ENCODE results near the gene TSHR.
"Not testable (repeated sequence)": the region's sequence is repeated elsewhere in the genome, so short reads cannot be mapped to it uniquely, and the experiment has no call there.

TSHR gene

DNA sequence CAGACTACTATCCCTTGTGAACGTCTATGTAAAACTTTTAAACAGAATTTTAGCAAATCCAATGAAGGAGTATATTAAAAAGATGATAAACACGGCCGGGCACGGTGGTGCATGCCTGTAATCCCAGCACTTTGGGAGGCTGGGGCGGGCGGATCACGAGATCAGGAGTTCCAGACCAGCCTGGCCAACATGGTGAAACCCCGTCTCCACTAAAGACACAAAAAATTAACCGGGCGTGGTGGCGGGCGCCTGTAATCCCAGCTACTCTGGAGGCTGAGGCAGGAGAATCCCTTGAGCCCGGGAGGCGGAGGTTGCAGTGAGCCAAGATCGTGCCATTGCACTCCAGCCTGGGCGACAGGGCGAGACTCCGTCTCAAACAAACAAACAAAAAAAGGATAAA is 2.2 kb upstream of the TSHR start:
- DNase-seq = not testable (repeated sequence)

DNA sequence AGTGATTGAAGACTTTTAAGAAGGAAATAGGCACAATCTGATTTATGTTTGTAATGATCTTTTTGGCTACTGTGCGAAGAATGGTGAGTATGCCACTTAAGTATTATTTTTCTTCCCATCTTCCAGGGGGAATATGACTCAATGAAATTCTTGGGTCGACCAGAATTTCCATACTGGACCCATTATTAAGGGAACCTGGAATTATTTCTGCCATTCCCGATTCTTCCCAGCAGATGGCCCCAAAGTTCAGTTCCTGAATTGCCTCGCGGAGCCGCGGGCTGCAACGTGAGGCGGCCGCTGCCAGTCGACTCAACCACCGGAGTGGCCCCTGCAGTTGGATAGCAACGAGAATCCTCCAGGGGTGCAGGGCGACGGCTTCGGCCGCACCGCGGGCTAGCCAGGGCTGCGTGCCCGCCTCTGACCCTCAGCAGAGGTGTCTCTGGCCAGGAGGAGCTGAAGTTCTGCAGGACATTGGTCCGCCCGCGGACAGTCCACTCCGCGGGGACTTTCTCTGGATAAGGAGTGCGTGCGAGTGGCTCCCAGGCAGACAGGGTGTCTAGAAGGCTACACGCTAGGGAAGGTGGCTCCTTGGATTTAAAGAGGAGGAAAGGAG is 628 bp upstream of the TSHR start:
- DNase-seq = peak; percentile 86

DNA sequence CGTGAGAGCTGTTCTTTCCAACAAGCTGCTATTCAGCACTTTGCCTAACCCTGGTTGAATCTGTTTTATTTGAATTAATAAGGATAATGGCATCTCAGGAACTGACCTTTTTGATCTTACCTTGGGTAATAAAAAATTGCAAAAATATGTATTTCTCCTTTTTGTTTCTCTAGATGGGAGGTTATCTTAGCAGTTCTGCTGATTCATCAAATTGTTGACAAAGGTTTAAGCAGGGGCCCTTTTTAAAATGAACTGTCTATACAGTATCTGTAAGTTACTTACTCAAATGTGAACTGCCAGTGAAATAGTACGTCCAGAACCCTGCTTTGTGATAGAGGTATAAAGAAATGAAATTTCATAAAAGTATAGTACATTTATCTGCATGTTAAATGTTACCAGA is 681 bp downstream of the TSHR start:
- DNase-seq = no peak

DNA sequence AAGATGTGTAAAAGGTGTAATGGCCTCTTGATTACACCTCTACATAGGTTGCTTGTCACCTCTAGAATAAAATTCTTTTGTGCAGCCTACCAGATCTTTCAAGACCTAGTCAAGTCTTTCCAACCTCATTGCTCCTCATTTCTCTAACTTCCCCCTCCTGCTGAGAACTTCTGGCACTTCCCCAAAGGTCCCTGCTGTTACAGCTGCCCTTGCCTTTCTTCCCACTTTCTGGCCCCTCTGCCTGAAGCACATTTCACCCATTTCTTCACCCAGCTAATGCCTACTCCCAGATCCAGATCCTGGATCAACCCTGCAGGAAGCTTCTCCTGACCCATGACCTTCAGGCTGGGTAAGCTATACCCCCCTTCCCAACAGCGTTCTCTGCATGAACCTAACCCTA is 1.5 kb downstream of the TSHR start:
- DNase-seq = no peak

DNA sequence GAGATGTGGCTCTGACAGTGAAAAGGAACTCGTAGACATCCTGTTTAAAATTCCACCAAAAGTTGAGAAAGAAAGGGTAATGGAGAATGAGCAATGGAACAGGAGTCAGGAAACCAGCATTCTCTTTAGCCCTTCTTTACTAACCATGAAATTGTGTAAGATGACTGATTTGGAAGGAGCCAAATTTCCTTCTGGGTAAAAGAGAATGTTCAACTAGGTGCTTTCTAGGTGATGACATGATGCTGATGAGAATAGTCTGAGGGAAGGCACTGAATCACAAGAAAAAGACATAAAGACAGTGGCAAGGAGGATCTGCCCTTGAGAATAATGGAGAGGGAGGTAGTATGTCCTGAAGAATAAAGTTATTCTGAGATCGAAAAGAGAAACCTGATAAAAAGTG is 2.2 kb downstream of the TSHR start:
- DNase-seq = no peak

DNA sequence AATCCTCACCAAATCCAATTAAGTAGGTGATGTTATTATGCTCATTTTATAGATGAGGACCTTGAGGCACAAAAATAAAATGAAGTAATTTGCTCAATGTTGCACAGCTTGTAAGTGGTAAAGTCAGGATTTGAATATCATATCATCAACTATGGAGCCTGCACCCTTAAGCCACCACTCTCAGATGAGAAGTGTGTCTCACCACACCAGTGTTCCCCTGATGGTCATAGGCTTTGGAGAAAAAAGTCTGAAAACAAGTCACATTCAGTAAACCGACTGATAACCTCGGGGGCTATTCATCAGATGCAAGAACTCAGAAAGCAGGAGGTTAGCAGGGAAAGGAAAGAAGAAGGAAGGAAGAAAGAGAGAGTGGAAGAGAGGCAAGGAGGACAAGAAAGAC is 2.8 kb downstream of the TSHR start:
- no peak for DNase-seq

DNA sequence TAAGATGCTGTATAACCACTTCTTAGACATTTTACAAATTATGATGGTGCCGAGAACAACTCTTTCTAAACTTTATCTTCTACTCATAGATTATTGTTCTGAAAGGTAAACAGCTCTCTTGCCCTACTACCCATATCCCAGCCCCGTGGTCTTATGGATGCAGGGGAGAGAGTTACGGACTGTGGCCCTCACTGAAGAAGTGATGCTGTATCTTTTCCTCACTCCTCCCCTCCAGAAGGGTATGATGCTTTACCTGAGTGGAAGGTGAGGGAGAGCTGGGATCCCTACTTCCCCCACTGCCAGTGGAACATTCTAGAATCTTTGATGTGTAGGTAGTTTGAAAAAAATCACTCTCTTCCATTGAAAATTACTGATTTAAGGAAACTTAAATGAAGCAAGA is 3.5 kb downstream of the TSHR start:
- no peak for DNase-seq

DNA sequence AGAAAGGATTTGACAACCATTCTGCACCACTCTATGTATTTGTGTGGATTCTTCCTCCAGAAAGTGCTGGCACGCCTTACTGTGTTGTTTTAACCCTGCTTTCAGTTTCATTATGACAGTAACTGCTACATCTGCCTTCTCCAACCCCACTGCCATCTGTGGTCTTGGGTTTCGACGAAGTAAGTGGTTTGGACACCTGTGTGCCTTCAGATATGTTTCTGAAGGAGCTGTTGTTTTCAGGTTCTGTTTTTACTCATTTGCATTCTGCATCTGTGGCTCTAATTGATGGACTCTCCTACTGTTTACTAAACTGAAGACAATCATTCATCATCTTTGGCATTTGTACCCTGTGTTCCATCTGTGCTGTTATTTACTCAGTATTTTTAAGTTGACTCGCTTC is 4.1 kb downstream of the TSHR start:
- no peak for DNase-seq

DNA sequence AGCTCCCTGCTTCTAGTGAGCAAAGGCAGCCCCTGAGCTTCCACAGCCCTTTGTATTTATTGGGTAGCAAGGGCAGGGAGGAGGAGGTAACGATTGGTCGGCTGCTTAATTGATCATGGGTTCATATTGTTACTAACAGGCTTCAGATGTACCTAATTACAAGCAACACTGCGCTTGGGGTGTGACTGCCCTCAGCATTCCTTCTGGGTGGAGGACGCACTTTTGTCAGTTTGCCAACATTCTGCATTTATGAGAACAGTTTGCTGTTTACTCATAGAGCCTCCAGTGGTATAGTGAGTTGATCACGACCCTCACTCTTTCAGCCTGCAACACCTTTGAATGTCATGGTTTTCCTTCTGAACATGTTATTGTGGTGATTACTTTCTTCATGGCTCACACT is 9.6 kb downstream of the TSHR start:
- DNase-seq = peak; percentile 12

DNA sequence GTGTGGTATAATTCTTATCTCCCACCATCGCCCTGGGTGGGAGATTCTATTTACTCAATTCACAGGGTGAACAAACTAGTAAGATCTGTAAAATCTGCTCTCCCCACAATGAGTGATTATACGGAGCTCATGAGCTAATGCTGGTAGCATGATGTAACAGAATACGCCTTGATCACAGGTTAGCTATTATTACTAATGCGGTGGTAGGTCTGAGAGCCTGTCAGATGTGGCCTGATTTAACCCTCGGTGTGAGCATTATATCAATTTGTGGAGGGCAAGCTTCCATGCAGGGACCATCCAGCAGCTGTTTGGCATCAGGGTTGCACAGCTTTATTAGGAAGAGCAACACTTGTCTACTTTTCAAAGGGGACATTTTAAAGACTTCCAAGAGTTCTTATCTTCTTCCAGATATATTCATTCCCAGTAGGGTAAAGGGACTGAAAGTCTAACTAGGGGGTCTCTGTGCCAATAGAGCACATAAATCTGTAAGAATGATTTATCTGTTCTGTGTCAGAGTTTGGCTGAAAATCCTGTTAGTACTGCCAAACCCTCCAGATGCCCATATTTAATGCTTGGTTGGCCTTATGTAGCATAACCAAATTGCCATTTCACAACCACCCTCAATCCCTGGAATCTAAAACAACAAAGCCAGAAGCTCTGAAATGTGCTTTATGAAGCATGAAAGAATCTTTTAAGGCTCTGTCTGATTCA is 18.7 kb downstream of the TSHR start:
- peak; percentile 6 for DNase-seq

DNA sequence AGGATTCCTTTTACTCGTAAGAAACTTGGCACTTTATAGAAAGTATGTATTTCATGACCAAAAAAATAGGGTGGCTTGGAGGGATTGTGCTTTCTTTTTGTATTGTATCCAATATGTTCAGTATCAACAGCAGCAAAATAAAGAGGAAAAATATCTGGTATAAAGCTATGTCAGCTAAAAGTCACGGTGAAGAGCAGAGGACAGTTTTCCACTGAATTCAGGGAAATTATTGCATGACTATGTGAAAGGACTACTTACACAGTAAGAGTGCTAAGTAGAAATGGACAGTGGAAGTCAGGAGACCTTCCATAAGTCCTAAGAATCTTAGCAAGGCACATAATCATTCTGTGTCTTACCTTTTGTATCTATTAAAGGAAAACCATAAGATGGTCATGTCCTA is 19.3 kb downstream of the TSHR start:
- no peak for DNase-seq

DNA sequence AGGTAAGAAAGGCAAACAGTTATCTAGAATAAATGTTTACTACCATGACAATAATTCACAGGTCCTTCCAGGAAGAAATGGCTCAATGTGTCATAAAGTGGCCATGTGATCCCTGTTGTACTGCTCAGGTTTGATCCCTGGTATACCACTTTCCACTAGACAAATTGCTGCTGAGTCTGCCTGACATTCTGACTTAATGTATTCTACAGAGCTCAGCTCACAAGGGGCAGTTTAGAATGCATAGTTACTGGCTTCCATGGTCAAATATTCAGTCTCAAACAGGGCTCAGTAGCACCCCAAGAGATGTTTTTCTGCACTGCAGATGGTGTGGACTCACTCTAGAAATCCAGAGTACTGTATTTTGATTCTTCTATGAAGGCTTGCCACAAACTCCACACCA is 21.8 kb downstream of the TSHR start:
- DNase-seq = no peak

DNA sequence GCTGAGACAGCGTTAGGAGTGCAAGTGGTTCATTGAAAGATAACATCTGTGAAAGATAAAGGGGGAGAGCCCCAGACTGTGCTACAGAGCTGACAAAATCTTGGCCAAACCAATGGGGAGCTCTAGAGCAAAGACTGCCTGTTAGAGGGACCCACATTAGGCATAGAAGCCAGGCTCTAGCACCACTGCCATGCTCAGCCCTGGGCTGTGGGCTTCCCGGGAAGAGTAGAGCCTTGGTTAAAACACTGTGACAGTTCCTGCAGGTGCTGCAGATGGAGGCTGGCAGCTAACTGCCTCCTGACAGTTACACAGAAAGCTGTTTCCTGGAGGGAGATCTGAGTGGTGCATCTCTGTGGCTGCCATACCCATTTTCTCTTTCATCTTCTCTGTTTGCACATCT is 23.0 kb downstream of the TSHR start:
- DNase-seq = no peak

DNA sequence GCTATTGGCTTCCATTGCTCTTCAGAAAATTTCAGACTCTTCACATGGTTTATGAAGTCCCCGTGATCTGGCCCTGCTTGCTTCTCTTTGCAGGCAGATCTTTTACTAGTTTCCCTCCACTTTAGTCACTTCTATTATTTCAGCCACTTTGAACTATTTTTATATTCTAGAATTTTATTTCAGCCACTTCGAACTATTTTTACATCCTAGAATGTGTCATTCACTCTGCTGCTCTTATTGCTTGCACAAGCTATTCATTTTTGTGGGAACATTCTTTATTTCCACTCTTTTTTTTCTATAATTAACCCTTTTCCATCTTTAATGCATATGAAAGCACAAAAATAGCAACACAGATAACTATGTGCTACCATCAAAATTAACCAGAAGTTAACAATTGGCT is 24.5 kb downstream of the TSHR start:
- no peak for DNase-seq

DNA sequence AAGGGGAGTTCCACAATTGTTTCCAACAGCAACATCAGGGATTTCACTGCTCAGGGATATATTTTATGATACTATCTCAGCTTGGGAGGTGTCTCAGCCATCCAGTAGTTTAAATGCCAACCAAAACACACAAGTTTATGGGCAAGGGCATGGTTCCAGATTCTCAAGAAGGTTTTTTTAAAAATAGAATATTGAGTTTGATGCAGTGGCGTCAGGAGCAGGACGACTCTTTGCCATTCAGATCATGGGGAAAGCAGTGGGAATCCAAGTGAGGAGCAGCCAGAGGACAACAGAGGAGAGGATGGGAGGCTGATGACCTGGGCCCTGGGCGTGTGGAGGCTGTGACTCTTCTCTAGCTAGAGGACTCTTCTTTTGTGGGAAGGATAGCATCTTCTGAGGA is 25.7 kb downstream of the TSHR start:
- no peak for DNase-seq

DNA sequence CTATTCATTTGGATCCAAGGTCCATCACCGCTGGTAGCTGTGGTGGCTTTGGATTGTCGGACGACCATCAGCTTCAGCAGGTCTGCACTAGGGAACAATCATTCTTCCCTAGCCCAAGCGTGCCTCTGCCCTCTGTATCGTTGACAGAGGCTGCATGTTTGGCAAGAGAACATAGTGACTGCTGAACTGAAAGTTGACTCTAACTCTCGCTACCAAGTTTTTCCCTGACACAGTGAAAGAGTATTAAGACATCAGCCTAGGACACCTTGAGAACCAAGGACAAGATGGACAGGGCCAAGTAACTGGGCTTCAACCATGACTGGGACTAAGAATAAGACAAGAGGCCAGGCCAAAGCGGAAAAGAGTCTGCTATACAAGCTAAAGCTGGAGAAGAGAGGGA is 26.3 kb downstream of the TSHR start:
- no peak for DNase-seq

DNA sequence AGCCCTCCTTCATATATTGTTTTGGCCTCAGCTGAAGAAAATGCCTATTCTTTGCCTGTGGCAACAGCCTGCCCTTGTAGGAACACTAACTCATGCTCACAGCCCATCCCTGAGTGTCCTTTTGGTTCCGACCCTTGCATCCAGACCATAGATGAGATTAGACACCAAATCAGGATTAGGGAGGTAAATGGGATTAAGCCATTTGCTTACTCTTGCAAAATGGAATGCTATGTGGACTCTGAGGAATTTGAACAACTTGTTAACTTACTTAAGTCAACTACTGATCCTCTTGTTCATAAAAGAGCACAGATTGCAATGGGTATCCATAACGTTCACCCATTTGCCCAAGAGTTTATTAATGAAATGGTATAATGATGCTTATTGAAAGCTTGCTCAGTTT is 27.3 kb downstream of the TSHR start:
- DNase-seq = no peak

DNA sequence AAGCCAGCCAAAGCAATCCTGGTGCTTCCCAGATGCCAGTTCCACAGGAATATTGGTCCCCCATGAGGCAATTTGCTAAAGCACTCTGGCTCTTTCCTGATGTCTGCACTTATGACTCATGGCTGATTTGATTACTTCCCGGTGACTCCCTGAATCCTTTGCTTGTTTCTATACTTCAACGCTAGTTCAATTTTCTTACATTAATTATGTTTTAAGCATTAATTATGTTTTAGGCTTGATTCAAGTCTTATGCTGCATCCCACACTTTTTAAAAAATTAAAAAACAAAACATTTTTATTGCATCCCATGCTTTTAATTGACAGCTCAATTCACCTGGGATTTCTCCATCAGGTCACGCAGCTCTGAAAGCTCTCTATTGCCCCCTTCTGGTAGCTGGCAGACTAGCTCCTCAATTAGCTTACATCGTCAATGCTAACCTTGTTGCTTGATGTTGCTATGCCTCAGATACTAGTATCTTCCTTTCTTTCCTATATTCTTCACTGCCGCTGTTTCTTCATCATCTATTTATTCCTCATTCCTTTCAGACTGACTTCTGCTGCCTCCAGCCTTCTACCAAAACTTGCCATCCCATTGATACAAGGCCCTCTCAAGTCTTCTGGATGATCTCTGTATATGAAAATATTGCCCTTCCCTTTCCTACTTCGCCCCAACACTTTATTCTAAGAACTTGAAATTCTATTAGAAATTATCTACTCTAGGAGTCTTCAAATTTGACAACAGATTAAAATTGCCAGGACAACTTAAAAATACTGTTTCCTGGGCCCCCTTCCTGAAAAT is 32.0 kb downstream of the TSHR start:
- DNase-seq = peak; percentile 58

DNA sequence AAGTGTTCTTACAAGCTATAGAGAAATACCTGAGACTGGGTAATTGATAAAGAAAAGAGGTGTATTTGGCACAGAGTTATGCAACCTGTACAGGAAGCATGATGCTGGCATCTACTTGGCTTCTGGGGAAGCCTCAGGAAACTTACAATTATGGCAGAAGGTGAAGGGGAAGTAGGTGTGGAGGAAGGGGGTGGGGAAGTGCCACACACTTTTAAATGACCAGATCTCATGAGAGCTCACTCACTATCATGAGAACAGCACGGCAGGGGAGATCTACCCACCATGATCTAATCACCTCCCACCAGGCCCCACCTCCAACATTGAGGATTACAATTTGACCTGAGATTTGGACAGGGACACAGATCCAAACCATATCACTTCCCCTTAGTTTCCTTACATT is 32.8 kb downstream of the TSHR start:
- DNase-seq = no peak

DNA sequence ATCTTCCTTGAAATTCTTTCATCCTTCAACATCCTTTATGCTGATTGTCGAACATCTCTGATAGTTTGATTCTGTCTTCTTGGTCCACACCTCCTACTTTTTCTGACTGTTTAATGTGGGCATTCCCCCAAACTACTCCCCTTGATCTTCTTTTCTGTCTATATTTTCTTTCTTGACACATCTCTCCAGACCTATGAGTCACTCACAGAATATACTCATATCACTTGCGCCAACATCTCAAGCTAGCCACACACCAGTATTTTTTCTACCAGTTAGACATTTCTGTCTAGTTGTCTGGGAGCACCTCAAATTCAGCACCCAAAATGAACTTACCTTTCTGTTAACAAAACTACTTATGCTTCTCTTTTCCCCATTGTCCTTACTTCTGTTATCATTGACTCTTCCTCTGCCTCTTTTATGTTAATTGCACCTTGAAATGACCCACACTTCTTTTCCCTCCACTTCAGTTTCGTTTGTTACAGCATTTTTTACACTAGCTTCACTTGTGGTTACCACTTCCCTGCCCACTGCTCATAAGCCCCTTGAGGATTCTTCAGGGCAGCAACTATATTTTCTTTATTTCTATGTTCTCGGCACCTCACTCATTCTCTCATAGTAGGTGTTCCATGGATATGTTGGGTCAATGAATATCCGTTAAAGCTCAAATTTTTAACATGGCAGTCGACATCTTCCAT is 33.5 kb downstream of the TSHR start:
- DNase-seq = peak; percentile 23

DNA sequence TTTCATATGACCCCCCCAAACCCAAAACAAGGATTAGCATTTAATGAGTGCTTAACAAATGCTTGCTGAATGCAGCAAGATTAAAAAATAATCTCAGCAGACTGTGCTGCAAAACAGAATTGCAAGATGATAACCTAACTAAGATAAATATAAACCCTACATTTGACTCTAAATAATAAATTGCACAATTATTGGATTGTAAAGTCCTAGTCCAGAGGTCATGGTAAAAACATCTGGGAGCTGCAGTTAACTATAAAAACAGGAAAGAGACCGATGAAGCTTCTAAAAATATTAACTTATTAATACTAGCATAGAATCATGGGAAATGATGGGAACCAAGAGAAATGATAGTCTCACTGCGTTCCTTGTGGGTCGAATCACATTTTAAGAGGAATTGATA is 37.2 kb downstream of the TSHR start:
- DNase-seq = no peak

DNA sequence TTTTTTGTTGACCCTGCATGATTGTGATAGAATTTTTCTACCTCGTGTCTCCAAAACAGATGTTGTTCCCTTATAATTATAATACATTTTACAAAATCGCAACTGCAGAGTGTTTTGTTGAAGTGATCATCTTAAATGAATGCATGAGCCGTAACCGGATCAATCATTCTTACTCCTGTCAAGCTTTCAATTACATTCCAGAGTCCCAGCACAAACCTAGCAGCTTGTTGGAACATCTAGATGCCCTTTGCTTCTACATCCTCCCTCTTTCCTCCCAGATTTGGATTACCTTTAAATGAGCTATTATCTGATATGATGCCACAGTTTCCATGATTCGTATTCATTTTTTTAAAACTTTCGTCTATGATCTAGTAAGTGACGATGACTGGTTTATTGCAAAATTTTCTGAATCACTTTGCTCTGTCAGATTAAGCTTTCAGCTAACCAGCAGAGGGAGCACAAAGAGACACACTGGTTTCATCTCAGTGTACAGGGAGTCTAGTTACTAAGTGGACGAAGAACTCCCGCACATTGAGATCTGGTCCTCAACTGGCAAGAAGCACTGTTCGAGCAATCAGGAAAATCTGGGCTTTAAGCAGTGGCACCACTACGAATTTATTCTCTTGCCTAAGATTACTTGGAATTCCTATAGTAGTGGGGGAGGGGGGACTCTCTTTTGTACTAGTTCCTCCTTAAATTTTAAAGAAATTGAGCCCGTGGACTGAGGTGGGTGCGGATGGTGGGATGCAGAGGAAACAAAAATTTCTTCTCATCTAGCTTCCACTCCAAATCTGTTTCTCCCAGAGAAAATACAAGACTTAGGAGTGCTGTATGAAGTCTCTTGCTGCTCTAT is 40.9 kb downstream of the TSHR start:
- peak; percentile 68 for DNase-seq
